ENCODE measurements around the gene MGRN1.

MGRN1 gene

GRCh38 chr16:4613636-4614570, 10.7 kb upstream of the MGRN1 start:
- H3K4me3 ChIP-seq (ENCODE audit: low read depth, low read length) = peak overlapping the region; percentile 65
- in situ Hi-C loops (cut with HindIII; ENCODE audit: low sequenced_read_pairs) = no loop called here
- TF ChIP-seq CTCF (IDR thresholded peaks at IDR 0.05; ENCODE audit: low read depth, low read length) = no peak
- DNase-seq (ENCODE audit: low read depth, low spot score) = peak; percentile 20

DNA sequence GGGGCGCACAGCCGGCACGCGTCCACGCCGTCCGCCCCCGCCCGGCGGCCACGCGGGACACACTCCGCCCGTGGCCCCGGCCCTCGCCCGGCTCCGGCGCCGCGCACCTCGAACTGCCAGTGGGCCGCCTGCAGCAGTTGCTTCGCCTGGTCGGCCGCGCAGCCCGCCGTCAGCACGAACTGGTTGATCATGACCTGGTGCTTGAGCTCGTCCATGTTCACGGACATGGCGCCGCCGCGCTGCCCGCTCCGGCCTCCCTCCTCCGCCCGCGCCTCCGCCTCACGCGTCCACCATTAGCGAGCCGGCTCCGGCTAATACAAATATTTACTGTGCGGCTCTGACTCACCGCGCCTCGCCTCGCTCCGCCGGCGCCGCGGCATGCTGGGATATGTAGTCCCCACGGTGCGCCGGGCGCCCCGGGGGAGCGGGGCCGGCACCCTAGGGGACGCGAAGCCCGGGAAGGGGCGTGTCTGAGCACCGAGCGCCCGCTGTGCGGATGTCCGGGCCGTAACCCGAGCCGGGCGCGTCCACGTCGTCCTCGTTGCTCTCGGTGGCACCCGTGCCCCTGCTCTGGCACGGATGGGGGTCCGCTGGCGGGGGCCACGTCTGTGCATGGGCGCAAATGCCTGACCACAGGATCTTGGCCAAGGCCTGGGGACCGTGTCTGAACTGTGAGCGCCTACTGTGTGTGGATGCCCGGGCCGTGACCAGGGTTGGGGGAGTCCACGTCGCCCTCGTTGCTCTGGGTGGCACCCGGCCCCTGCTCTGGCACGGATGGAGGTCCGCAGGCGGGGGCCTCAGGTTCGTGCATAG, 9.8 kb upstream of the MGRN1 start, which contains the start of gene UBALD1:
Gene UBALD1, minus strand, starts transcription at position 318 of the 813 bp plus-strand sequence. Its CDS starts 91 bp downstream, at position 227.
- no peak for TF ChIP-seq CTCF (IDR thresholded peaks at IDR 0.05; ENCODE audit: low read depth, low read length)
- DNase-seq (ENCODE audit: low read depth, low spot score) = peak; percentile 89
- H3K4me3 ChIP-seq (ENCODE audit: low read depth, low read length) = peak within 1 kb of the TSS; percentile 65
- in situ Hi-C loops (cut with HindIII; ENCODE audit: low sequenced_read_pairs) = no loop called here

DNA sequence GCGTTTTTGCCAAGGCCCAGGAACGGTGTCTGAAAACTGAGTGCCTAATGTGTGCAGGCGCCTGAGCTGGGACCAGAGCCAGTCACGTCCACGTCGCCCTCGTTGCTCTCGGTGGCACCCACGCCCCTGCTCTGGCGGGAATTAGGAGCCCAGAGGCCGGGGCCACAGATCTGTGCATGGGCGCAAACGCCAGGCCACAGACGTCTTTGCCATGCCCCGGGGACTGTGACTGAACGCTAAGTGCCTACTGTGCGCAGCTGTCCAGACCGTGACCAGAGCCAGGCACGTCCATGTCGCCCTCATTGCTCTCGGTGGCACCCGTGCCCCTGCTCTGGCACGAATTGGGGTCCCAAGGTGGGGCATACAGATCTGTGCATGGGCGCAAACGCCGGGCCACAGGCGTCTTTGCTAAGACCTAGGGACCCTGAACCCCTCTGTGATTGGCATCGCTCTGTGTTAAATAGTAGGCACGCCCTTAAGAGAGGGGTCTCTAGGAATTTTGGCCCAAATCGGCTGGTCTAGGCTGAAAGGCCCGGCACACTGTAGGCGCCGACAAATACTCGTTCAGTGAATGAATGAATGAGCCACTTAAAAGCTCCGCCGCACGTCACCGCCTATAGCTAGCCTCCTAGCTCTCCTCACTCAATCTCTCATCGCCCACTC, 9.1 kb upstream of the MGRN1 start:
- in situ Hi-C loops (cut with HindIII; ENCODE audit: low sequenced_read_pairs) = no loop called here
- no peak for TF ChIP-seq CTCF (IDR thresholded peaks at IDR 0.05; ENCODE audit: low read depth, low read length)
- no peak for DNase-seq (ENCODE audit: low read depth, low spot score)
- peak overlapping the region; percentile 13 for H3K4me3 ChIP-seq (ENCODE audit: low read depth, low read length)

DNA sequence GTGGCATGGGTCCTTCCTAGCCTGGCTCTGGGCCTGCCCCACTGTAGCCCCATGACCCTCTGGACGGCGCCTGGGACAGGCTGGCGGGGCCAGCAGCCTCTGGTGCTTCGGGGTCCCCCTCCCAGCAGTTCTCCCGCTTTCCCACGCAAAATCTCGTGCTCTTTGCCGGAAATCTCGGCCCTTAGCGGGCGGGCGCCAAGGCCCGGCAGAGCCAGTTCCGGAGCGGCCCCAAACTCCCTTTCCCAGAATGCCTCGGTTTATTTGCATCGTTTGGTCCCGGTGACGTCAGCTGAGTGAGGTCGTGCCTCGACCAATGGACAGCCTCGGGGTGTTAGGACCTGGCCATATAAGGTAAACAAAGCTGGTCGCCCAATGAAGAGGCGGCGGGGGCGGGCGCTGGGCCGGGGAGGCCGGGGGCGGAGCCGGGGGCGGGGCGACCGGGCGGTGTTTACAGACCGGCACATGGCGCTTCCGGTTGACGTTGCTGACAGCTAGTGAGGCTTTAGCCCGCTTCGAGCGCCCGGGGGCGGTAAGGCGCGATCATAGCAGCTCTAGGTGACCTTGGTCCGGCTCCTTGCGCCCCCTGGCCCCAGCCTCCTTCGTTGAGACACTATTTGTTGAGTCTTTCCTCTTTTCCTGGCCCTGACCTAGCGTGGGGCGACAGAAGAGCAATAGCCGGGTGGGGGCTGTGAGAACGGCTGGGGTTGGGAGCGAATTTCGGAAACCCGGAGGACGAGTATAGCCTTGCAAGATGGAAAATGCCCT, 8.4 kb upstream of the MGRN1 start:
- in situ Hi-C loops (cut with HindIII; ENCODE audit: low sequenced_read_pairs) = no loop called here
- TF ChIP-seq CTCF (IDR thresholded peaks at IDR 0.05; ENCODE audit: low read depth, low read length) = peak; percentile 44
- H3K4me3 ChIP-seq (ENCODE audit: low read depth, low read length) = peak overlapping the region; percentile 65
- peak; percentile 100 for DNase-seq (ENCODE audit: low read depth, low spot score)

DNA sequence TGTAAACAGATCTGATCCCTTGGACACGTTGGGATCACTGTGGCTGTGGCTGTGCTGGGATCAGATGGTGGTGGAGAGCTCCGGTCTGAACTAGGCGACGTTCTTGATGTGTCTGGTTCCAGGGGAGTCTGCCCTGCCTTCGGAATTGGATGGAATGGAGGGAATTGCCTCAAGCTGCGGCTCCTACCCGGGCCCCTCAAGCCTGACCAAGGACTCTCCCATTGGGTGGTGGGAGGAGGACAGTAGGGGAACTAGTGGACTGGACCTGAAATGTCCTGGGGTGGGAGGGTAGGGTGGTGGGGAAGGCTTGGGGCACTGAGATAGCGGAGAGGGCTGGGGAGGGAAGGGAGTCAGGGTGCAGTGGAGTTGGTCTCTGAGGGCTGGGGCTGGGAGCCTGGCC, 6.7 kb upstream of the MGRN1 start:
- no peak overlapping the region for H3K4me3 ChIP-seq (ENCODE audit: low read depth, low read length)
- TF ChIP-seq CTCF (IDR thresholded peaks at IDR 0.05; ENCODE audit: low read depth, low read length) = no peak
- in situ Hi-C loops (cut with HindIII; ENCODE audit: low sequenced_read_pairs) = no loop called here
- DNase-seq (ENCODE audit: low read depth, low spot score) = no peak

Measured in astrocyte of the spinal cord (primary cell).